Ishikawa (cell line): ENCODE measurements around the gene ZNF416.

Source experiments
- CEBPB ChIP-seq: IDR thresholded peaks from 2 replicates; pipeline ENCODE4 v1.6.1; 2012
- CREB1 ChIP-seq: IDR thresholded peaks from 2 replicates; pipeline ENCODE4 v1.6.1; 2012; ENCODE audit warnings: low read depth
- EGR1 ChIP-seq: IDR thresholded peaks from 2 replicates; pipeline ENCODE4 v1.6.1; 2012
- EP300 ChIP-seq: IDR thresholded peaks from 2 replicates; pipeline ENCODE4 v1.6.1; 2012; ENCODE audit warnings: borderline replicate concordance
- FOXM1 ChIP-seq: IDR thresholded peaks from 2 replicates; pipeline ENCODE4 v1.6.1; 2012; ENCODE audit warnings: low read depth, borderline replicate concordance
- MAX ChIP-seq: IDR thresholded peaks from 2 replicates; pipeline ENCODE4 v1.6.1; 2012
- NFIC ChIP-seq: IDR thresholded peaks from 2 replicates; pipeline ENCODE4 v1.6.1; 2012
- RAD21 ChIP-seq: IDR thresholded peaks from 2 replicates; pipeline ENCODE4 v1.6.1; 2012; ENCODE audit warnings: low read depth
- REST ChIP-seq: IDR thresholded peaks from 2 replicates; pipeline ENCODE4 v1.6.1; 2012; ENCODE audit warnings: low read depth, mild to moderate bottlenecking
- TAF1 ChIP-seq: IDR thresholded peaks from 2 replicates; pipeline ENCODE4 v1.6.1; 2012; ENCODE audit warnings: low read depth, mild to moderate bottlenecking
- TCF12 ChIP-seq: IDR thresholded peaks from 2 replicates; pipeline ENCODE4 v1.6.1; 2012; ENCODE audit warnings: low read depth
- TEAD4 ChIP-seq: IDR thresholded peaks from 2 replicates; pipeline ENCODE4 v1.6.1; 2012
- USF1 ChIP-seq: IDR thresholded peaks from 2 replicates; pipeline ENCODE4 v1.6.1; 2012
- YY1 ChIP-seq: IDR thresholded peaks from 2 replicates; pipeline ENCODE4 v1.6.1; 2012; ENCODE audit warnings: low read depth
- ZBTB7A ChIP-seq: IDR thresholded peaks from 2 replicates; pipeline ENCODE4 v1.6.1; 2012; ENCODE audit warnings: low read depth

The ZNF416 gene

GRCh38 chr19:57578487-57579205 is at the start of gene ZNF416:
Gene ZNF416, minus strand, starts transcription at chr19:57578911. Its CDS starts 207 bp downstream, at chr19:57578704.
- TF ChIP-seq RAD21 (peak; percentile 34; the same call in 1 of the 2 replicates), EP300 (peak; percentile 7; the same call in 1 of the 2 replicates), YY1 (peak; percentile 43; the same call in 1 of the 2 replicates), MAX (peak; percentile 71; the same call in 1 of the 2 replicates), TAF1 (peak; percentile 48; the same call in 1 of the 2 replicates), EGR1 (no peak), CREB1 (no peak), TCF12 (peak; percentile 30; the same call in 1 of the 2 replicates)

GRCh38 chr19:57623091-57623490 is 44.4 kb upstream of the ZNF416 start:
- TF ChIP-seq RAD21: no peak
- no peak for TF ChIP-seq CEBPB
- TF ChIP-seq USF1: no peak
- TF ChIP-seq NFIC: no peak
- TF ChIP-seq TAF1: no peak
- TF ChIP-seq TEAD4: no peak
- no peak for TF ChIP-seq TCF12
- no peak for TF ChIP-seq EGR1
- TF ChIP-seq CREB1: no peak
- TF ChIP-seq FOXM1: no peak
- no peak for TF ChIP-seq REST
- TF ChIP-seq YY1: no peak
- TF ChIP-seq MAX: no peak
- no peak for TF ChIP-seq ZBTB7A
- TF ChIP-seq EP300: no peak

- TF ChIP-seq TAF1 (no peak), TCF12 (peak; percentile 56; the same call in 1 of the 2 replicates)
Observed at GRCh38 chr19:57620673-57621348, 42.1 kb upstream of the ZNF416 start.

- TF ChIP-seq MAX: no peak
- TF ChIP-seq CEBPB: no peak
- no peak for TF ChIP-seq TEAD4
Observed at GRCh38 chr19:57615346-57615745, 36.6 kb upstream of the ZNF416 start.

GRCh38 chr19:57613941-57614743 is 35.4 kb upstream of the ZNF416 start, which contains the start of gene ZNF134:
Gene ZNF134, plus strand, starts transcription at chr19:57614242. Its CDS starts 5,227 bp downstream, at chr19:57619469.
- TF ChIP-seq EP300 (no peak), NFIC (peak; percentile 25; the same call in 1 of the 2 replicates), MAX (peak; percentile 45; the same call in 1 of the 2 replicates), CEBPB (no peak), EGR1 (0 out of 2 replicates have a peak, but pooled peaks have one; percentile 18), REST (no peak), ZBTB7A (peak; percentile 67), TCF12 (0 out of 2 replicates have a peak, but pooled peaks have one; percentile 30), FOXM1 (no peak), RAD21 (no peak), TEAD4 (0 out of 2 replicates have a peak, but pooled peaks have one; percentile 17), YY1 (peak; percentile 88), CREB1 (0 out of 2 replicates have a peak, but pooled peaks have one; percentile 13), TAF1 (peak; percentile 68)
